Psoas muscle (tissue), 8 donors: ENCODE results near the gene C12orf76. TPM values are rescaled to one million over a fixed set of nuclear protein-coding genes. Genes with fewer than 3 reads are reported as not detected.

ENCODE experiments used
- ATAC-seq, 4 donors: fragments of 200-7000 bp; cut with Tn5 transposase; one replicate each; pipeline ENCODE4 v1.9.1; 2020; ENCODE audit warnings: moderate library complexity in 3 of 4, mild to moderate bottlenecking in 2 of 4
- DNase-seq, 2 donors: peaks; one replicate each; pipeline ENCODE4 v3.0.0-alpha.2; 2020
- H3K27ac ChIP-seq: fragments of 200-600 bp; one replicate; pipeline ENCODE4 v1.8.0; 2022
- H3K27me3 ChIP-seq, 3 donors: fragments of 200-600 bp in 1 of 3; one replicate each; pipeline versions ENCODE4 v1.6.1 to v1.8.0; 2013 to 2022; ENCODE audit warnings: low read length in 2 of 3, mild to moderate bottlenecking in 2 of 3, moderate library complexity in 1 of 3; ENCODE audit not compliant: insufficient read depth in 3 of 3
- H3K36me3 ChIP-seq, 2 donors: fragments of 200-600 bp in 1 of 2; one replicate each; pipeline versions ENCODE4 v1.6.1 to v1.8.0; 2013 to 2022; ENCODE audit warnings: low read depth in 1 of 2, mild to moderate bottlenecking in 1 of 2, moderate library complexity in 1 of 2; ENCODE audit not compliant: insufficient read depth in 1 of 2
- H3K4me1 ChIP-seq: fragments of 200-600 bp; one replicate; pipeline ENCODE4 v1.8.0; 2022
- H3K4me3 ChIP-seq: fragments of 200-600 bp; one replicate; pipeline ENCODE4 v1.8.0; 2022; ENCODE audit warnings: mild to moderate bottlenecking
- H3K9me3 ChIP-seq: fragments of 200-600 bp; one replicate; pipeline ENCODE4 v1.8.0; 2022
- CTCF ChIP-seq: fragments of 200-600 bp; IDR thresholded peaks from one replicate; pipeline ENCODE4 v1.8.0; 2022; ENCODE audit warnings: antibody characterized with exemption
- WGBS, 3 donors: extraction: QIAGEN DNeasy Blood & Tissue Kit; methylation state at CpG; one replicate each; pipeline versions ENCODE4 v1.1.6 to v1.1.7; 2013; 5-methylcytosine and 5-hydroxymethylcytosine counted together
- intact Hi-C, 2 donors: fragments of 100-400 bp; cut with DNase I; formaldehyde crosslinking; loops; one replicate each; pipeline versions ENCODE4 v1.11.0 to v1.14.2; 2022
- polyA plus RNA-seq, 3 donors: library from polyadenylated mRNA; stranded (reverse); fragments of 200-250 nt; gene quantifications; one replicate each; pipeline ENCODE4 v1.2.3, GENCODE V29; 2013
- total RNA-seq, 4 donors: library from RNA; stranded (reverse); fragmentation: NEBNext Ultra II Directional in 2 of 4; extraction: Animal tissue kit (Norgen Biotek cat#: 25700) in 2 of 4; gene quantifications; one replicate each; pipeline versions ENCODE4 v1.2.1 to v1.2.4, GENCODE V29; 2021 to 2023
- donor health status: healthy with polysubstance abuse.
- donor health status: DM: no; HTN: no; CAD: no; lungs with moderate emphysema.
- donor health status: Bipolar disorder and iron deficiency.
- donor health status: healthy.
- donor health status: DM: yes; HTN: yes; CAD: no.
- donor health status: DM: no; HTN: no; CAD: no.
- donor health status: DM: no; HTN: no; CAD: no.
- donor health status: DM: yes; HTN: yes; CAD: no.

C12orf76 gene
- total and polyA plus RNA-seq, 7 donors: 3.1 to 19.1 (median 7.4) TPM

- DNase-seq: no peak
- Histone ChIP-seq H3K9me3 (no peaks in the 10 kb centered on the region), H3K36me3 (peaks cover 0 to 4% of the 10 kb centered on the region in 2 donors), H3K27me3 (no peaks in the 10 kb centered on the region), H3K4me1 (peaks cover 34% of the 10 kb centered on the region), H3K4me3 (peak overlapping the region; percentile 93), H3K27ac (peak overlapping the region; percentile 90)
- intact Hi-C loops: loop anchor here in 1 of 2 donors (5.0 kb wide), 1 partner anchor 48 kb away; no protein-coding TSS in a partner anchor
- 1 to 2% (median 1%) methylated on average over 17 of the region's 17 CpGs for WGBS, 3 donors
- ATAC-seq: no peak
- TF ChIP-seq CTCF: no peak
These were observed 48.3 kb downstream of the C12orf76 start for GRCh38 chr12:109999983-110000505.

- H3K4me1 ChIP-seq: peaks cover 38% of the 10 kb centered on the region
- intact Hi-C loops: loop anchor here in 1 of 2 donors (5.0 kb wide), 1 partner anchor 47 kb away; no protein-coding TSS in a partner anchor
These were observed 48.7 kb downstream of the C12orf76 start for GRCh38 chr12:109999649-109999971.

GRCh38 chr12:109998904-109999648 is 49.2 kb downstream of the C12orf76 start, which contains the start of gene ANKRD13A:
TSS of gene ANKRD13A (plus strand) at chr12:109999430. CDS start at chr12:109999689, 259 bp downstream.
- no peak for TF ChIP-seq CTCF
- Histone ChIP-seq H3K4me1 (peaks cover 43% of the 10 kb centered on the region), H3K27ac (peak within 1 kb of the TSS; percentile 90), H3K9me3 (no peaks in the 10 kb centered on the region), H3K36me3 (peaks cover 0 to 4% of the 10 kb centered on the region in 2 donors), H3K4me3 (peak within 1 kb of the TSS; percentile 93), H3K27me3 (no peaks in the 10 kb centered on the region)
- 0 to 1% (median 1%) methylated on average over 49 to 62 of the region's 62 CpGs for WGBS, 3 donors
- DNase-seq: peak; percentile 90 to 95
- intact Hi-C loops: loop anchor here in 1 of 2 donors (5.0 kb wide), 1 partner anchor 47 kb away; no protein-coding TSS in a partner anchor
- ATAC-seq: peak; percentile 87 to 89 (median 88)

More at GRCh38 chr12:109999649-109999971, 48.7 kb downstream of the C12orf76 start:
- TF ChIP-seq CTCF: no peak
- peak in 1 of 2 donors; percentile 61 for DNase-seq
- Histone ChIP-seq H3K4me3 (peak overlapping the region; percentile 93), H3K27ac (peak overlapping the region; percentile 90), H3K9me3 (no peaks in the 10 kb centered on the region), H3K36me3 (peaks cover 0 to 4% of the 10 kb centered on the region in 2 donors), H3K27me3 (no peaks in the 10 kb centered on the region)
- ATAC-seq: no peak
- 0 to 1% (median 1%) methylated on average over 23 to 27 of the region's 27 CpGs for WGBS, 3 donors

- Histone ChIP-seq H3K4me1 (peaks cover 47% of the 10 kb centered on the region), H3K27me3 (no peaks in the 10 kb centered on the region), H3K27ac (peak overlapping the region; percentile 90), H3K9me3 (no peaks in the 10 kb centered on the region), H3K4me3 (peak overlapping the region; percentile 93), H3K36me3 (peaks cover 0 to 3% of the 10 kb centered on the region in 2 donors)
- DNase-seq (no peak), ATAC-seq (peak in 2 of 4 donors; percentile 0 to 1)
- WGBS, 3 donors: 19 to 34% (median 23%) methylated on average over 9 of the region's 9 CpGs
- no peak for TF ChIP-seq CTCF
- intact Hi-C loops: loop anchor here in 1 of 2 donors (5.0 kb wide), 1 partner anchor 46 kb away; no protein-coding TSS in a partner anchor
These were observed 50.0 kb downstream of the C12orf76 start for GRCh38 chr12:109998241-109998903.
